ENCODE data around the gene CACNG5. TPM values are rescaled to one million over a fixed set of nuclear protein-coding genes. Genes with fewer than 3 reads are reported as not detected.

The CACNG5 gene
- total RNA-seq, 1 donor from 2014 or later = not detected

- intact Hi-C loops (cut with DNase I) = no loop called here
- Histone ChIP-seq H3K4me1 (no peaks in the 10 kb centered on the region), H3K27ac (no peak overlapping the region), H3K4me3 (no peak overlapping the region), H3K27me3 (no peaks in the 10 kb centered on the region), H3K9me3 (no peaks in the 10 kb centered on the region), H3K36me3 (no peaks in the 10 kb centered on the region)
- TF ChIP-seq CTCF (IDR thresholded peaks at IDR 0.05) = no peak
- no peak for ATAC-seq
- no peak for DNase-seq
Measured at GRCh38 chr17:66819466-66819865, 15.5 kb upstream of the CACNG5 start.

GRCh38 chr17:66822009-66822408 is 12.9 kb upstream of the CACNG5 start:
- DNase-seq (no peak), ATAC-seq (no peak)
- intact Hi-C loops (cut with DNase I) = no loop called here
- Histone ChIP-seq H3K4me1 (no peaks in the 10 kb centered on the region), H3K9me3 (no peaks in the 10 kb centered on the region), H3K27me3 (no peaks in the 10 kb centered on the region), H3K27ac (no peak overlapping the region), H3K36me3 (no peaks in the 10 kb centered on the region), H3K4me3 (no peak overlapping the region)
- TF ChIP-seq CTCF (IDR thresholded peaks at IDR 0.05) = no peak

GRCh38 chr17:66826856-66827255 is 8.1 kb upstream of the CACNG5 start:
- TF ChIP-seq CTCF (IDR thresholded peaks at IDR 0.05) = no peak
- intact Hi-C loops (cut with DNase I) = no loop called here
- no peak for DNase-seq
- Histone ChIP-seq H3K27me3 (peaks cover 12% of the 10 kb centered on the region), H3K27ac (no peak overlapping the region), H3K4me1 (no peaks in the 10 kb centered on the region), H3K9me3 (no peaks in the 10 kb centered on the region), H3K36me3 (no peaks in the 10 kb centered on the region), H3K4me3 (no peak overlapping the region)
- ATAC-seq = no peak

GRCh38 chr17:66829386-66829864 is 5.5 kb upstream of the CACNG5 start:
- H3K27ac ChIP-seq = no peak overlapping the region
- no peaks in the 10 kb centered on the region for H3K36me3 ChIP-seq
- no peaks in the 10 kb centered on the region for H3K9me3 ChIP-seq
- no peaks in the 10 kb centered on the region for H3K4me1 ChIP-seq
- intact Hi-C loops (cut with DNase I) = no loop called here
- ATAC-seq (peak; percentile 87), DNase-seq (no peak)
- TF ChIP-seq CTCF (IDR thresholded peaks at IDR 0.05) = no peak
- H3K27me3 ChIP-seq = peaks cover 25% of the 10 kb centered on the region
- H3K4me3 ChIP-seq = no peak overlapping the region

- no peak for ATAC-seq
- DNase-seq = no peak
- no peaks in the 10 kb centered on the region for H3K36me3 ChIP-seq
- peaks cover 29% of the 10 kb centered on the region for H3K27me3 ChIP-seq
- no peaks in the 10 kb centered on the region for H3K4me1 ChIP-seq
- intact Hi-C loops (cut with DNase I) = no loop called here
- no peak for TF ChIP-seq CTCF (IDR thresholded peaks at IDR 0.05)
- no peaks in the 10 kb centered on the region for H3K9me3 ChIP-seq
- no peak overlapping the region for H3K4me3 ChIP-seq
- no peak overlapping the region for H3K27ac ChIP-seq
Measured at GRCh38 chr17:66829883-66830282, 5.0 kb upstream of the CACNG5 start.

GRCh38 chr17:66830451-66830850 is 4.5 kb upstream of the CACNG5 start:
- Histone ChIP-seq H3K9me3 (no peaks in the 10 kb centered on the region), H3K27ac (no peak overlapping the region), H3K4me3 (no peak overlapping the region), H3K4me1 (no peaks in the 10 kb centered on the region), H3K36me3 (no peaks in the 10 kb centered on the region), H3K27me3 (peaks cover 35% of the 10 kb centered on the region)
- no peak for TF ChIP-seq CTCF (IDR thresholded peaks at IDR 0.05)
- intact Hi-C loops (cut with DNase I) = no loop called here
- no peak for DNase-seq
- no peak for ATAC-seq
